GM19455 (cell line): ENCODE data around the gene VTI1A.

ENCODE experiments used
- ATAC-seq: cut with Tn5 transposase; IDR thresholded peaks from one replicate; pipeline ENCODE4 v1.9.1; 2021; ENCODE audit not compliant: unreplicated experiment

VTI1A gene

DNA sequence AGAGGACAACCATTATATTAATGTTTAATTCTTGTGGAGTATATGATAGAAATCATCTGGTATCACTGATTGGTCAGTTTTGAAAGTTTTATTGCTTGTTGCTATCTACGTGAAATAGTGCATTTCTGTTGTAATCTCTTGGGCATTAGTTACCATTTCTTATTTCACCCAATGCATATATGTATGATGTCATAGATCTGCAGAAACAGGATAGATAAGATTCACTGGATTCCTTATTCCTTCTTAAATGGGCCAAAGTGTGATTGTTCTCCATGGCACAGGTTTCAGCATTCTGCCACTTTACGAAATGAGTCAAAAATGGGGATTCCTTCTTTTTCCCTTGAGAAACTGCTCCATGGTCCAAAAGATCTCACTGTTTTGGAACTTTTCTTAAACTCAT lies 56.6 kb downstream of the VTI1A start:
- ATAC-seq, result no peak

DNA sequence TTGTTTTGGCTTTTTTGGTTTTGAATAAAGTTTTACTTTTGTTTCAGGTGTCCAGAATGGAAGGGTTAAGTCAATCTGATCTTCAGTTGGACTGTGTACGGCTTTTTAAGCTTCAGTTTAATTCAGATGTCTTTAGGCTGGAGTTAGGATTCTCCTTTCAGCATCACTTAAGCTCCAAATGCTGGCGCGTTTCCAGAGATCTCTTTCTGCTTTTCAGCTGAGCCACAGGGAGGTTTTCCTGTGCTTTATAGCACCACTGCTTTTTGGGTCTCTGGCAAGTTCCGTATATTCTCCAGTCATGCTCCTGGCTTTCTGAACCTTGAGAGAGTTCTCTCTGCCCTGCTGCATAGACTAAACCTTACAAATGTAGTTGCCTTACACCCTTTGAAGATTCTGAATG lies 60.0 kb downstream of the VTI1A start:
- no peak for ATAC-seq

DNA sequence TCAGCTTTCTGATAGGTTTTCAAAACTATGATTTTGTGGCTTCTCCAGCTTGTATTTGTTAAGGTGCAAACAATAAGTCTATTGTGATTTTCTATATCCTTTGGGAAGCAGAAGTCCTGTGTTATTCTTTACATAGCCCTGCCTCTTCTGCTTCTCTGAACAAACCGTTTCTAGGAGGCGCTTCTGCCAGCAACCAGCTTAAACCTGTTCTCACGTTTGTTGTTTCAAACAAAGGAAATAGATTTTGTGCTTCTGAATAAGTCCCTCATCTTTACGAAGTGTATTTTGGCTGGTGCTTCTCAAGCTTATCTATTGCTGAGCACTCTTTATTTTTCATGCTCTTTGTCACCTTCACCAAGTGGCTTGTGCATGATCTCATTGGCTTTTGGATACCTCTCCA lies 61.0 kb downstream of the VTI1A start:
- no peak for ATAC-seq

DNA sequence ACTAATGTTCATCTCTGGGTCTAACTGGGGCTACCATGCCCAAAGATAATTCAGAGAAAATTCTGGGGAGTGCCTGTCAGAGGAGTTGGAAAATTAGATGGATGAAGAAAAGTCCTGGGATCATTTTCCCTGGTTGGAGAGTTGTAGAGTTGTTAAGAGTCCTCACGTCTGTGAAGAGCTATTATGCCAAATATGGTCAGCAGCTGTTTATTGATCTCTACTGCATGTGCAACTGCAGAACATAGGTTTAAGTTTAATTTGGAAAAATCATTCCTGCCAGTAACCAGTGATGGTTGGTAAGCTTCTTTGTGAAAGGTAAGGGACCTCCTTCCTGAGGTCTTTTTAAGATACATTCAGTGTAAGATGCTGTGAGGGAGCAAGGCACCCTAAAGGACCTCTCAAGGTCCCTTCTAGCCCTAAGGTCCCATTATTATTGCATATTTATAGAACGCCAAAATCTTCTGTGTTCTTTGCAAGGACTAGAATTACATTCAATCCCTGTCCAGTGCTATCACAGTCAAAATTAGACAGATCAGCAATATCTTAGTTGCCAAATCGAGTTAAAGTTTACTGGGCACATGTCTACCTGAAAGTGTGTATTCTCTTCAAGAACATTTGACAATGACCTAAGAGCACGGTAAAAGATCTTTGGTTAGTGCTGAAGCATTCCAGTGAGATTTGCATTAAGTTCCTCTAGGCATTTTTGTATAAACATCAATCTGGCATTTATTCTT lies 62.7 kb downstream of the VTI1A start:
- no peak for ATAC-seq

DNA sequence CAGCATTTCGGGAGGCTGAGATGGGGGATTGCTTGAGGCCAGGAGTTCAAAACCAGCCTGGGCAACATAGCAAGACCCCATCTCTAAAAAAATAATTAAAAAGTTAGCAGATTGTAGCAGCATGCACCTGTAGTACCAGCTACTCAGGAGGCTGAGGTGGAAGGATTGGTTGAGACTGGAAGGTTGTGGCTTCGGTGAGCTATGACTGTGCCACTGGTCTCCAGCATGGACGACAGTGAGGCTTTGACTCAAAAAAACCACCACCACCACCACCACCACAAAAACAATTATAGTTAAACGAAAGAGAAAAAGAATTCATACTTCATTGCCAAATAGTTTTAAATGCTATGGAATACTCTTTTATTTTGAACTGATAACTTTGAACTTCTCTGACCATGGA lies 63.4 kb downstream of the VTI1A start:
- ATAC-seq, result no peak

DNA sequence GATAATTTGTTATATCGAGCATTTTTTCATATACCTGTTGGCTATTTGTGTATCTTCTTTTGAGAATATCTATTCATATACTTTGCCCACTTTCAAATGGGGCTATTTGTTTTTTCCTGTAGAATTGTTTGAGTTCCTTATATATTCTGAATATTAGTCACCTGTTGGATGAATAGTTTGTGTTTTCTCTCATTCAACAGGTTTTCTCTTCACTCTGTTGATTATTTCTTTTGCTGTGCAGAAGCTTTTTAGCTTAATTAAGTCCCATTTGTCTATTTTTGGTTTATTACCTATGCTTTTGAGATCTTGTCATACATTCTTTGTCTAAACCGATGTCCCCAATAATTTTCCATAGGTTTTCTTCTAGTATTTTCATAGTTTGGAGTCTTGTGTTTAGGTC lies 65.3 kb downstream of the VTI1A start:
- ATAC-seq, result no peak

DNA sequence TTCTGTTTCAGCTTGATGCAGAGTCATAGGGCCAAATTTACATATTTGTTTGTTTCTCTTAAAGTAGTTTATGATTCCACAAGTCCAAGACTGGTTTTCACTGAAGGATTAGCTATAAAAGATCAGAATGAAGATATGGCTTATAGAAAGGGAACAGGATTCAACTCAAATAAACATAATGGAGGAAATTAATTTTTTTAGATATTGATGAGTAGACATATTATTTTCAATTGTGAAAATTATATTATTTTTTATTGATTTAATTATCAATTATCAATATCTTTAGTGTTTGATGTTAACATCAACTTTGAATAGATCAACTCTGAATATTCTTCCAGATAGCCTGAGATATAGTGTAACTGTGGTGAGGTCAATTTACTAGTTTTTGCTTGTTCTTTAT lies 68.1 kb downstream of the VTI1A start:
- ATAC-seq, result no peak

DNA sequence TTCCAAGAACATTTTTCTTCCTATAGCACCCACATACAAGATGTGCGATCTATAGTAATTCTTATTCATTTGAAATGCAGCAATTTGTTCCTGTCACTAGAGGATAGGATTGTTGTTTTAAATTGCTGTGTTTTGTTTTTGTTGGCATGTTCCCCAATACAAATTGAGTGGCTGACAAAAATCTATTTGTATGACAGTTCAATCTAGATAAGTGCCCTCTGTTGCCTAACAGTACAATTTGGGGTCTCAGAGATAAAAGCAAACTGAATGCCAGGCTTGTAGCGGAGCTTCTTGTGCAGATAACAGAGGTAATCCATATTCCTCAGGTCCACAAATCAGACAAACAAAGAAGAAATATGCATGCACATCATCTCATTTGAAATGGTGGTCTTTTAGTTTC lies 68.8 kb downstream of the VTI1A start:
- no peak for ATAC-seq

DNA sequence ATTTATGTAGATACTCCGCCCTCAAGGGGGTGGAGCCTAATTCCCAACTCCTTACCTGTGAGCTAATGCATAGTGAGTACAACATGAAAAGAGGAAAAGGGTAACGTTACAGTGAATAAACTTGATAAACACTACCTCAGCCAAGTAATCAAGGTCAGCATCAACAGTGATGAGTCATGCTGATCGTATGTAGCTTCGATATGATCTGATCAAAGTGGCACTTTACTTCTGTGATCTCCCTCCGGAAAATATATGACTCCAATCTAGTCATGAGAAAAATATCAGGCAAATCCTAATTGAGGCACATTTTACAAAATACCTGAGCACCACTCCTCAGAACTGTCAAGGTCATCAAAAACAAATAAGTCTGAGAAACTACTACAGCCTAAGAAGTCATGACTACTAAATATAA lies 70.4 kb downstream of the VTI1A start:
- ATAC-seq, result no peak

DNA sequence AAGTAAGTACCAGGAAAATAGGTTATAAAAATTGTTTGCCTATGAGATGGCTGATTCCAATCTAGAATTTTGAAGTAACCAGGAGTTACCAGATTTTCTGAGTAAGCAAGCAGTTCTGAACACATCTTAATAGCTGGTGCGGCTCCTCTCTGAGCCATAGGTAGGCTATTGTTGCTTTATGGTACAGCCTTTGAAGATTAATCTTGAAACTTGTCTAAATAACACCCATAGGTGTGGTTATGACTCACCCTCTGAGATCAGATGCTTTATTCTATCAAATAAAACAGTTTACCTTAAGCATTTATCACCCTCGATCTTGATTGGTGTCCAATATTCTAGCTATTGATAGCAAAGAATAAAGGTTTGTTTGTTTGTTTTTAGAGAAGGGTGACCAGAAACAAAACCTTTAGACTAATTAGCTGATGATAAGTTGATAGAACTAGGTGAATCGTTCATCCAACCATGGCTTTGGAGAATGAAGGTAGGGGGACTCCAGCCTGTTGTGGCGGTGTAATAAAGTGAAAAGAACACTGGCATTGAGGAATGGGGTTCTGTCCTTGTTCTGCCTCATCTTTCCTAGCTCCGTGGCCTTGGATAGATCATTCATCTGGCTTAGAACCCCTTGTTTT lies 72.2 kb downstream of the VTI1A start:
- no peak for ATAC-seq

DNA sequence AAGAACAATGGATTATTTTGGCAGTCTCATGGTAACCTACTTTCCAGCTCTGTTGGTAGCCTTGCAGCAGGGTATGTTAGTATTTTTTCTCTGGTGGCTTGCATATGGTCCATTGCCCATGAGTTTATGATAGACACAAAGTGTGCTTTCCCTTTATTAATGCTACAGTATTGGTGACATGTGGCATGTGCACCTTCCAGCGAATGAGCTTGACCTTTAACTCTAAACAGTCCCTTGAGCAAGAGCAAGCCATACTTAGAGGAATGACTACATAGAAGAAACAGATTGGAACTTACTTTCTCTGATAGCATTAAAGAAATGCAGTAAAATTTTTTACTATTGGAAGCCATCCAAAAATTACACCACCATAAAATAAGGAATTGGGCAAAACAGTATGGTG lies 73.9 kb downstream of the VTI1A start:
- no peak for ATAC-seq

DNA sequence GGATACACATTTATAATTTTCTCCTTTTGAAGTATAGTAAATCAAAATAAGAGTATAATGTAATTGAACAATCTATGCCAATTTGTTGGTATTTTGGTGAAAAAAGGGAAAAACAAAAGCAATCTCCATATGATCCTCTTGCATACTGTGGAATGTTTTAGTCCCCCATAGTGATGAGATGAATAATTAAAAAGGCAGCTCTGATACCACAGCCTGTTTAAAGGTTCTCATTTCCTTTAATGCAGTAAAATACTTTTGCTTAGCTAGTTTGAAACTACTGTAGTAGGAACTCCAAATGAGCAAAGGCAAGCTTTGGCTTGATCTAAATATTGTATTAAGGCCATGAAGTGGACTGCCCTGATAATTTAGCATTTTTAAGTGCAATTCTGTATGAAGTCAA lies 77.6 kb downstream of the VTI1A start:
- ATAC-seq, result no peak

DNA sequence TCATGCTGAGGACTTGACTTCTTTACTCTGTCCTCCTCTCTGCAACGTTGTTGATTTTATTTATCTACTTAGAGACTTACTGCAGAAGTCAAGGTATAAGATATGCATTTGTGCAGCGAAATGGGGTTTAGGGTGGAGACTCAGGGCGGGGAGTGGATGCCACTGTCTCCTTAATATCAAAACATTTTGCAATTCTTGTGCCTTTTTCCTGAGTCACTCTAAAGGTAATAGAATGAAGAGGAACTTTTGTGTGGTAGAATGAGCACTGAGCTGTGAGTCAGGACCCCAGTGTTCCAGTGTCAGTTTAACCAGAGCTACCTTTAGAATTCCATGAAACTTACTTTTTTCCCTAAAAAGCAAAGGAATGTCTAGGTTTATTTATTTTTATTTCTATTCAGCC lies 78.2 kb downstream of the VTI1A start:
- ATAC-seq, result no peak

DNA sequence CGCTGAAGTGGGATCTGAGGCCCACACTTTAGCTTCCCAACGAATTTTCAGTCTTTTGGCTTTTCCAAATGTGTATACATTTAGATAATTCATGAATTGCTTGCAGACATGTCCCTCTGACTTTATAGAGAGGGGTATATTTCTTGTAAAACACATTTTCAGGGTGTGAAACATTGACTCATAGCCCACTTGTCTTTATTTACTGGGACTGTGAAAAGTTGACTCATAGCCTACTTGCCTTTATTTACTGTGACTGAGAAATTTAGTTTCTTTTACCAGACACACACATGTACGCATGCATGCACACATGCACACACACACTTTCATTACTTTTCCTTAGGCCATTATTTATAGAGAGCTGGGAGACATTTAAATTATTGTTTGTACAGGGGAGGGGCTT lies 79.1 kb downstream of the VTI1A start:
- no peak for ATAC-seq

DNA sequence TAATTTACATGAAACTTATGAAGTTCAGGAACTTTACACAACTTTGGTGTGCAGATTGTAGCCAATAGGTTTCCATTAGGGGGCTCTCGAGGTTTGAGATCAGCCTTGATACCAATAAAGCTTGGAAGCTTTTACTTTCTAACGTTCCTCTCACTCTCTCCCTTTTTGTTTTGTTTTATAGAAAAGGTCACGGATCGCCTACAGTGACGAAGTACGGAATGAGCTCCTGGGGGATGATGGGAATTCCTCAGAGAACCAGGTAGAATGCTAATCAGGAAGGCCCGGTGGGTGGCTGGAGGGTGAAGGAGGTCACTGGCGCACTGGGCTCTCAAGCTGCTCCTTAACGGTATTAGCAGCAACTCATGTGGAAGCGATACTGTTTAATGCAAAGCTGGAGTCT lies 79.9 kb downstream of the VTI1A start:
- ATAC-seq, result no peak

DNA sequence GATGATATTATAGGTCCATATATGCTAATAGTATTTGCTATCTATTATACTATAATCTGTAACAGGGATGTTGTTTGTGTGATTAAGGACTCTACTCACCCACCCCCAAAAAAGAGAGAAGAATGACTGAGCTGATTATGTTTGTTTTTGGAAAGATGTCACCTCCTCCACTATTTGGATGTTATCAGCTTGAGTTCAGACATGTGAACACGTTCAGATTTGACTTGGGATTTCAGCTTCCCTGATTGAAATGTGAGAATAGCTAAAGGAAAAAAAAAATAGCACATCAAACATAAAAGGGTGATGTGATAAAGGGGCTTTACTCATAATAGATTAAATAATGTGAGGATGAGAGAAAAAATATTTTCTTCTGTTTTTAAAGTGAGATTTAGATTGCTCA lies 81.2 kb downstream of the VTI1A start:
- no peak for ATAC-seq

DNA sequence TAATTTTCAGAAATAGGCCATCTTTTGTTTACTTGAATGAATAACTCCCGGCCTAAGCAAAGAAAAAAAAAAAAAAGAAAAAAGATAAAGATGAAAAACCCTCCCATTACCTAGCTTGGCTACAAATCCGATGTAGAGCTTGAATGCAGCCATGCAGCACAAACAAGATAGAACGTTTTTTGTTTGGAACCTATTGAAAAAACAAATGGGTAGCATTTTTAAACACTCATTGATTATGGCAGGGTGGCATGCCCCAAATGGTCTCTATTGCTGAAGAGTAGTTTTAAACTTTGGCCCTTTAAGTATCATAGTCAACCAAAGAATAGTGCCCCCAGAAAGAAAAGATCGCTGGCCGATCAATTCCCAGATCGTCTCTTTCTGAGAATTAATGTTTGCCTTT lies 84.4 kb downstream of the VTI1A start:
- ATAC-seq, result no peak

DNA sequence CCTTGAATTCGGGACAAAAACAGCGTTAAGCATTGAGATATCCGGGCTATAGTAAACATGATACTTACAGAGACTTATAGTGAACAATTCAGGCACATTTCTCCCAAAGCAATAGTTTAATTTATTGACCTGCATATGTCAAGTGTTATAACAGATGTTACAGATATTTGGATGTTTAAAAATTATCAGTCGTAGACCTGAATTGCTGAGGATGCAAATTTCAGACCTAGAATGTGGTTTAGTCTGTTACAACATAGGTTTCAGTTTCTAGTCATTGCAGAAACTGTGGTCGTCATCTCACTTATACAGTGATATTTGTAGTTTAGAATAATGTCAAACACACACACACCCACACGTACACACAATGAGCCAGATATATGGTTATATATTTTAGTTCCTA lies 85.2 kb downstream of the VTI1A start:
- peak; percentile 96 for ATAC-seq

DNA sequence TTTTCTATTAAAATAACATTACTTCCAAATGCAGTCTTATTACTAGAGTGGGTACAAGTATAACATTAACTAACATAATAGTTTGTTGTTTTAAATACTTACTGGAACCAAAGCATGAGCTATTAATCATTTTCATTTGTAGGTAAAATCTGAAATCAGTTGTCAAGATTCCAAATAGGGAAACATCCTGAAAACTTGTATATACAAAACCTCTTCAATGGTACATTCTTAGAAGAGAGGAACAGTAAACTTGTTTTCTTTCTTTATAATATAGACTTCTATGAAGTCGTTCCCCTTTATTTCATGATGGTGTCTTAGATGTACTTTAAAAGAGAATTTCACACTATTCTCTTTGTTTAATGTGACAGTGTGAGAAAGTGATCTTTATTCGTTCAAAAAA lies 85.9 kb downstream of the VTI1A start:
- no peak for ATAC-seq

DNA sequence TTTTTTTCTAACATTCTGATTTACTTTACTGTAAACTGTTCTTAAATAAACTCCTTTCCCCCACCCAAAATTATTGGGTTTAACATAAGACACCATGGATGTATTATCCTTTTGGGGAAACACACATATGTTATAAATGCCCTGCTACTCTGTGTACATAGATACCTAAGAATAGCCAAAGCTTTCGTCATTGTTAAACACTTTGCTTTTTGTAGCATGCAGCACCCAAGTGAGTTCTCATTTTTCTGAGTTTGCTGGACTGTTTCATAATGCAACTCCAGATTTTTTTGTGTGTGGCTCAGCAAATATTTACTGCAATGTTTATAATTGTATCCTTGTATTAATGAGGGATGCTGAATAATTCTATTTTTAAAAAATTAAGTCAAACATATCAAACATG lies 86.9 kb downstream of the VTI1A start:
- no peak for ATAC-seq

DNA sequence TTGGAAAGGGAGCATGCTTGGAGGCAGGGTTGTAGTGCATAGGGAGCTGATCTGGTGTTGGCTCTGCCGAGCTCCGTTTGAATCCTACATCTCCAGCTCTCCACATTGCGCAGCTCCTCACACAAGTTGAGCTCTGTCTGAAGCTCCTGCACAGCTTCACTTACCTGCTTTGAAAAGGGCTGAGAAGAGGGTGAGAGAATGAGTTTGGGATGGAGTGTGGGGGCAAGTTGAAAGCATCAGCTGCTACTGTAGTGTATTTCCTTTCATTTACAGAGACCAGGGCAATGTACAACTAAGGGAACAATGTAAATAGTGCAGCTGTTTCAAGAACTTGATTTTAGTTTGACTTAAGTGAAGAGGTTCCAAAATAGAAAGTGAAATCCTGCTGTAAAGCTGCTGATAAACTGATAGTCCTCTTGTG lies 88.5 kb downstream of the VTI1A start:
- peak; percentile 44 for ATAC-seq

DNA sequence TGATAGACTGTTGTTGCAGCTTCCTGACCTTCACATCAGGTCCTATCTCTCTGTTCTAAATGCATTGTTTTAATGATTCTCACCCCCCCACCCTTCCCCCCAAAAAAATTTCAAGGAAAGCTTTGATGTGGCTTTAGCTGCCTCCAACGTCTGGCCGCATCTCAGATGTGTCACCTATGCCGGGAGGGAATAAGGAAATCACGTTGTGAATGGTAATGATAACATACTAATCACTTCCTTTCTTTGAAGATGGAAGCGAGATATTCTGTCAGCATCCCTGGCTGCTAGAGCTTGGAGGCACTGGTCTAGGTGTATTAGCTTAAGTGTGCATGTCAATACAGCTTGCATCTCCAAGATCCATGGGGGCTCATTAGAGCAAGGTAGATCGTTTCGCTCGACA lies 89.6 kb downstream of the VTI1A start:
- no peak for ATAC-seq

DNA sequence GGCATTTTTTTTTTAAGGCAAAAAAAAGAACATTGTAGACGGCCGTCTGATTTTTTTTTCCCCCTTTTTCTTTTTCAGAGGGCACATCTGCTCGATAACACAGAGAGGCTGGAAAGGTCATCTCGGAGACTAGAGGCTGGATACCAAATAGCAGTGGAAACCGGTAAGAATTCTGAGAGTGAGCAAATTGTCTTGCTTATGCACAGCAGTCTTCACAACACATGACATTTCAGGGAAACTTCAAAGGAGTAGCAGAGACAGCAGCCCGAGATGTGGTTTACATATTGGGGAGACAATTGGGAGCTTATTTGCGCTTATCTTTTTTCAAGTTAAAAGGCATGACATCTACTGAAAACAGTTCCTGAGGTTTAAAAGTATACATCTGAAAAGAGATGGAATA lies 91.2 kb downstream of the VTI1A start:
- no peak for ATAC-seq
